H1 (cell line): ENCODE results near the gene CTXN2. TPM values are rescaled to one million over a fixed set of nuclear protein-coding genes. Genes with fewer than 3 reads are reported as not detected.

Experiments
- CTCF ChIA-PET: fragments of 300-600 bp; sonication (Branson Sonifier 250); formaldehyde crosslinking; loops from one replicate; lab custom pipeline; 2021; ENCODE audit not compliant: partially characterized antibody; lab: Charles Lee
- POLR2A ChIA-PET: fragments of 300-600 bp; sonication (Branson Sonifier 250); formaldehyde crosslinking; loops from one replicate; lab custom pipeline; 2021; ENCODE audit warnings: inconsistent platforms; ENCODE audit not compliant: partially characterized antibody; lab: Charles Lee
- DNase-seq, 2 experiments: peaks; one replicate each; pipeline versions ENCODE4 v3.0.0 to v3.0.0-alpha.2; 2010 to 2022; ENCODE audit warnings: low spot score in 2 of 2, low read depth in 1 of 2, mixed read lengths in 1 of 2
- FAIRE-seq: peaks from 2 replicates; lab custom pipeline; 2011; peaks lifted over from hg19 to GRCh38; lab: Jason Lieb, UNC
- H2AFZ ChIP-seq: 2 replicates; pipeline ENCODE4 v1.8.1; 2012; ENCODE audit warnings: low read length, inconsistent platforms
- H2AK5ac ChIP-seq: 2 replicates; pipeline ENCODE4 v1.6.1; 2013; ENCODE audit warnings: low read depth, low read length
- H2BK120ac ChIP-seq: replicated peaks from 2 replicates; pipeline ENCODE3; 2013; ENCODE audit warnings: low read depth, low read length, inconsistent platforms
- H2BK12ac ChIP-seq: 2 replicates; pipeline ENCODE4 v1.6.1; 2013; ENCODE audit warnings: low read depth, low read length
- H2BK15ac ChIP-seq: 2 replicates; pipeline ENCODE4 v1.6.1; 2013; ENCODE audit warnings: low read length
- H2BK20ac ChIP-seq: 2 replicates; pipeline ENCODE4 v1.6.1; 2013; ENCODE audit warnings: low read length
- H2BK5ac ChIP-seq: 2 replicates; pipeline ENCODE4 v1.6.1; 2013; ENCODE audit warnings: low read depth, low read length
- H3K14ac ChIP-seq: 2 replicates; pipeline ENCODE4 v1.6.1; 2013; ENCODE audit warnings: inconsistent platforms; ENCODE audit not compliant: insufficient read length
- H3K18ac ChIP-seq: 2 replicates; pipeline ENCODE4 v1.6.1; 2013; ENCODE audit warnings: low read length; ENCODE audit errors: extremely low read depth
- H3K23ac ChIP-seq: 2 replicates; pipeline ENCODE4 v1.6.1; 2013; ENCODE audit warnings: inconsistent platforms; ENCODE audit not compliant: insufficient read length
- H3K23me2 ChIP-seq: 2 replicates; pipeline ENCODE4 v1.6.1; 2013; ENCODE audit warnings: low read depth, low read length
- H3K27ac ChIP-seq: 2 replicates; pipeline ENCODE4 v1.6.1; 2011; ENCODE audit warnings: low read depth, low read length, inconsistent platforms
- H3K27me3 ChIP-seq, 4 experiments: replicated peaks in 1 of 4; 1 replicate in 1 of 4; 2 replicates in 3 of 4; pipeline versions ENCODE4 v1.6.1 to v1.8.1; 2011 to 2013; ENCODE audit warnings: low read length in 3 of 4, mild to moderate bottlenecking in 3 of 4, inconsistent platforms in 2 of 4, mixed read lengths in 2 of 4, moderate library complexity in 1 of 4; ENCODE audit not compliant: control insufficient read depth in 3 of 4, insufficient read depth in 3 of 4; ENCODE audit errors: extremely low read depth in 1 of 4
- H3K36me3 ChIP-seq, 4 experiments: 2 replicates each; pipeline versions ENCODE4 v1.6.1 to v1.8.1; 2011 to 2013; ENCODE audit warnings: mild to moderate bottlenecking in 4 of 4, low read length in 3 of 4, moderate library complexity in 2 of 4, control low read depth in 1 of 4, inconsistent platforms in 1 of 4; ENCODE audit not compliant: insufficient read depth in 4 of 4, control insufficient read depth in 2 of 4
- H3K4ac ChIP-seq: replicated peaks from 2 replicates; pipeline ENCODE3; 2013; ENCODE audit warnings: low read length, low read depth, mixed read lengths, inconsistent platforms; ENCODE audit not compliant: insufficient read length
- H3K4me1 ChIP-seq, 4 experiments: replicated peaks in 1 of 4; 1 replicate in 1 of 4; 2 replicates in 3 of 4; pipeline versions ENCODE4 v1.6.1 to v1.8.1; 2011 to 2013; ENCODE audit warnings: low read length in 3 of 4, inconsistent platforms in 2 of 4, mixed read lengths in 1 of 4; ENCODE audit not compliant: insufficient read depth in 4 of 4, control insufficient read depth in 3 of 4
- H3K4me2 ChIP-seq, 2 experiments: 2 replicates each; pipeline versions ENCODE4 v1.6.1 to v1.8.1; 2011 to 2013; ENCODE audit warnings: low read depth in 2 of 2, low read length in 2 of 2, control low read depth in 1 of 2, inconsistent platforms in 1 of 2, mild to moderate bottlenecking in 1 of 2; ENCODE audit not compliant: insufficient read depth in 1 of 2
- H3K4me3 ChIP-seq, 4 experiments: fragments of 200-600, 300-600 bp in 1 of 4; sonication (generic), shearing (Covaris generic), sonication (Bioruptor Twin) in 1 of 4; 2 replicates each; pipeline versions ENCODE4 v1.5.1 to v1.8.1; 2011 to 2016; ENCODE audit warnings: low read length in 4 of 4, low read depth in 3 of 4, control low read depth in 2 of 4, inconsistent platforms in 2 of 4, mild to moderate bottlenecking in 2 of 4, mixed read lengths in 1 of 4, moderate library complexity in 1 of 4; ENCODE audit not compliant: insufficient read depth in 2 of 4; ENCODE audit errors: extremely low read depth in 1 of 4
- H3K56ac ChIP-seq: replicated peaks from 2 replicates; pipeline ENCODE3; 2013; ENCODE audit warnings: low read depth, mild to moderate bottlenecking, mixed read lengths, low read length, inconsistent platforms; ENCODE audit not compliant: insufficient read length
- H3K79me1 ChIP-seq: 2 replicates; pipeline ENCODE4 v1.6.1; 2013; ENCODE audit warnings: low read depth, low read length, control low read depth
- H3K79me2 ChIP-seq, 2 experiments: 2 replicates each; pipeline versions ENCODE4 v1.6.1 to v1.8.1; 2012 to 2013; ENCODE audit warnings: low read length in 2 of 2, mild to moderate bottlenecking in 2 of 2, inconsistent platforms in 1 of 2; ENCODE audit not compliant: insufficient read depth in 2 of 2, control insufficient read depth in 1 of 2
- H3K9ac ChIP-seq, 4 experiments: replicated peaks in 1 of 4; 1 replicate in 1 of 4; 2 replicates in 3 of 4; pipeline versions ENCODE4 v1.6.1 to v1.8.1; 2011 to 2013; ENCODE audit warnings: low read depth in 3 of 4, low read length in 3 of 4, control low read depth in 2 of 4, mild to moderate bottlenecking in 2 of 4, moderate library complexity in 2 of 4, inconsistent platforms in 1 of 4; ENCODE audit errors: extremely low read depth in 1 of 4
- H3K9me3 ChIP-seq, 2 experiments: 2 replicates each; pipeline versions ENCODE4 v1.6.1 to v1.8.1; 2012 to 2013; ENCODE audit warnings: mild to moderate bottlenecking in 2 of 2, moderate library complexity in 2 of 2, control low read depth in 1 of 2, inconsistent platforms in 1 of 2, low read depth in 1 of 2, low read length in 1 of 2, mixed read lengths in 1 of 2; ENCODE audit not compliant: insufficient read depth in 2 of 2
- H4K20me1 ChIP-seq, 2 experiments: replicated peaks in 1 of 2; 2 replicates each; pipeline versions ENCODE3 to v1.8.1; 2011 to 2013; ENCODE audit warnings: inconsistent platforms in 2 of 2, low read length in 2 of 2, mild to moderate bottlenecking in 1 of 2; ENCODE audit not compliant: insufficient read depth in 2 of 2, control insufficient read depth in 1 of 2
- H4K5ac ChIP-seq: 2 replicates; pipeline ENCODE4 v1.6.1; 2013; ENCODE audit warnings: low read length, low read depth, mixed read lengths, inconsistent platforms; ENCODE audit not compliant: insufficient read length
- H4K8ac ChIP-seq: 2 replicates; pipeline ENCODE4 v1.8.0; 2013; ENCODE audit warnings: mild to moderate bottlenecking, moderate library complexity, low read length, inconsistent platforms; ENCODE audit not compliant: insufficient read depth; ENCODE audit errors: extremely low read depth
- H4K91ac ChIP-seq: replicated peaks from 2 replicates; pipeline ENCODE3; 2013; ENCODE audit warnings: low read length, mixed read lengths, inconsistent platforms; ENCODE audit not compliant: insufficient read length
- CHD1 ChIP-seq: IDR thresholded peaks from 2 replicates; pipeline ENCODE4 v1.6.1; 2012; ENCODE audit warnings: low read depth, low read length, improper control_type of control experiment
- EGR1 ChIP-seq: IDR thresholded peaks from 2 replicates; pipeline ENCODE4 v1.6.1; 2011; ENCODE audit warnings: low read depth, low read length, borderline replicate concordance
- EZH2 ChIP-seq: fragments of 200-600 bp; sonication (generic); IDR thresholded peaks from 2 replicates; pipeline ENCODE4 v1.7.1; 2012; ENCODE audit warnings: low read depth, mild to moderate bottlenecking, moderate library complexity, low read length, inconsistent platforms; ENCODE audit not compliant: severe bottlenecking
- POLR2AphosphoS5 ChIP-seq: IDR thresholded peaks from 2 replicates; pipeline ENCODE4 v1.6.1; 2011; ENCODE audit warnings: low read depth, low read length
- RFX5 ChIP-seq: IDR thresholded peaks from 2 replicates; pipeline ENCODE4 v1.6.1; 2011; ENCODE audit warnings: low read depth, low read length, improper control_type of control experiment, borderline replicate concordance
- SAP30 ChIP-seq: fragments of 300-600 bp; sonication (generic); IDR thresholded peaks from 2 replicates; pipeline ENCODE4 v1.7.1; 2012; ENCODE audit warnings: low read length, moderate library complexity, mild to moderate bottlenecking, inconsistent platforms; ENCODE audit not compliant: insufficient read depth, insufficient replicate concordance
- SP4 ChIP-seq: IDR thresholded peaks from 2 replicates; pipeline ENCODE4 v1.6.1; 2012; ENCODE audit warnings: low read length, inconsistent platforms
- WGBS, 2 experiments: shearing (Covaris generic) in 1 of 2; methylation state at CpG; one replicate each; pipeline versions ENCODE4 v1.1.6 to v1.1.7; 2013 to 2015; ENCODE audit warnings: low lambda C conversion rate in 2 of 2, mixed read lengths in 2 of 2, inconsistent platforms in 1 of 2, low coverage in 1 of 2, missing lambda C conversion rate in 1 of 2; ENCODE audit not compliant: insufficient replicate concordance in 2 of 2, insufficient coverage in 1 of 2, insufficient read length in 1 of 2; ENCODE audit errors: extremely low coverage in 1 of 2, missing lambda C conversion rate in 1 of 2; 5-methylcytosine and 5-hydroxymethylcytosine counted together
- polyA plus RNA-seq, 7 experiments: library from polyadenylated mRNA; depleted of rRNA in 3 of 7; stranded (reverse) in 5 of 7; unstranded in 2 of 7; fragments of >200 nt in 5 of 7; fragments of 200-250 nt in 2 of 7; gene quantifications; 1 replicate in 5 of 7; 2 replicates in 1 of 7; 4 replicates in 1 of 7; pipeline versions ENCODE4 v1.2.1 to v1.2.3, GENCODE V29; 2011 to 2013; ENCODE audit warnings: missing spikeins in 2 of 7, mixed read lengths in 2 of 7
- total RNA-seq: library from RNA; stranded (reverse); fragmentation: NEBNext Ultra II Directional; extraction: Animal tissue kit (Norgen Biotek cat#: 25700); gene quantifications from 2 replicates; pipeline ENCODE4 v1.2.1, GENCODE V29; 2021

The CTXN2 gene
- total and polyA plus RNA-seq, 2 of the 8 experiments (the other 6 are each of a cell fraction or from before 2014, with no cell fraction given) = 0.08 TPM; not detected in 1

GRCh38 chr15:48225771-48226170 is 34.3 kb downstream of the CTXN2 start:
- Histone ChIP-seq H4K20me1 (no peaks in the 10 kb centered on the region), H2BK5ac (no peak overlapping the region), H3K23ac (no peak overlapping the region), H3K9me3 (no peaks in the 10 kb centered on the region), H3K79me2 (no peaks in the 10 kb centered on the region), H3K79me1 (no peaks in the 10 kb centered on the region), H3K56ac (no peak overlapping the region), H3K36me3 (no peaks in the 10 kb centered on the region), H3K4me3 (no peak overlapping the region), H2AFZ (no peak overlapping the region), H3K18ac (no peak overlapping the region), H3K27ac (no peak overlapping the region), H2BK15ac (no peak overlapping the region), H3K14ac (no peak overlapping the region), H3K4me2 (no peak overlapping the region), H2BK120ac (no peak overlapping the region), H2BK20ac (no peak overlapping the region), H4K91ac (no peak overlapping the region), H3K27me3 (no peaks in the 10 kb centered on the region), H3K9ac (no peak overlapping the region), H2BK12ac (no peak overlapping the region), H4K5ac (no peak overlapping the region), H4K8ac (no peak overlapping the region), H3K23me2 (no peaks in the 10 kb centered on the region), H3K4ac (no peak overlapping the region), H3K4me1 (no peaks in the 10 kb centered on the region), H2AK5ac (no peak overlapping the region)
- DNase-seq (no peak), FAIRE-seq (no peak)
- CTCF ChIA-PET = interaction anchor here (2.1 kb wide), 1 partner anchor 9 kb away, joined by 8 read pairs; no protein-coding TSS in a partner anchor
- TF ChIP-seq SP4 = no peak
- TF ChIP-seq CHD1 = no peak
- no peak for TF ChIP-seq SAP30
- no peak for TF ChIP-seq EZH2
- no peak for TF ChIP-seq POLR2AphosphoS5
- TF ChIP-seq RFX5 = no peak
- TF ChIP-seq EGR1 = no peak
- POLR2A ChIA-PET = interaction anchor here (1.6 kb wide), 1 partner anchor 94 kb away, joined by 3 read pairs; no protein-coding TSS in a partner anchor
- 98% methylated on average over 3 of the region's 3 CpGs; no CpG with 5 or more reads in 1 of the 2 experiments for WGBS, 2 experiments
